ENCODE data around the gene NF1.
"Not testable (repeated sequence)": the region's sequence is repeated elsewhere in the genome, so short reads cannot be mapped to it uniquely, and the experiment has no call there.

Gene NF1

DNA sequence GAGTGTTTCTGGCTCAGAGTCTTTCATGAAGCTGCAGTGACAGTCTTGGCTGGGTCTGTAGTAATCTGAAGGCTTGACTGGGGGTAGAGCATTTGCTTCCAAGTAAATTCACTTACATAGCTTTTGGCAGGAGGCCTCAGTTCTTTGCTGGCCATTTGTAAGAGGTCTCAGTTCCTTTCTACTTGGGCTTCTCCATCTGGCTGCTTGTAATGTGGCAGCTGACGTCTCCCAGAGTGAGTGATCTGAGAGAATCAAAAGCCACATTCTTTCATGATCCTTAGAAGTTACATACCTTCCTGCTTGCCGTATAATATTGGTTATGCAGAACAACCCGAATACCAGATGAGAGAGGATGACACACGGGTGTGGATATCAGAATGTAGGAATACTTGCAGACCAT lies 39.8 kb downstream of the NF1 start:
- DNase-seq: no peak

DNA sequence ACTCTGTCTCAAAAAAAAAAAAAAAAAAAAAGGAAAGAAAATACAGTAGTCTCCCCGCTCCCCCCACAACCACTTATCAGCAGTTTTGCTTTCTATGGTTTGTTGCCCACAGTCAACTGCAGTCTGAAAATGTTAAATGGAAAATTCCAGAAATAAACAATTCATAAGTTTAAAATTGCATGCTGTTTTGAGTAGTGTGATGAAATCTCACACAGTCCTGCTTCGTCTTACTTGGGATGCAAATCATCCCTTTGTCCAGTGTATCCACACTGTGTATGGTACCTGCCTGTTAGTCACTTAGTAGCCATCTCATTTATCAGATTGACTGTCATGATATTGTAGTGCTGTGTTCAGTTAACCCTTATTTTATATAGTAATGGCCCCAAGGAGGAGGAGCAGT lies 41.5 kb downstream of the NF1 start:
- DNase-seq: no peak

DNA sequence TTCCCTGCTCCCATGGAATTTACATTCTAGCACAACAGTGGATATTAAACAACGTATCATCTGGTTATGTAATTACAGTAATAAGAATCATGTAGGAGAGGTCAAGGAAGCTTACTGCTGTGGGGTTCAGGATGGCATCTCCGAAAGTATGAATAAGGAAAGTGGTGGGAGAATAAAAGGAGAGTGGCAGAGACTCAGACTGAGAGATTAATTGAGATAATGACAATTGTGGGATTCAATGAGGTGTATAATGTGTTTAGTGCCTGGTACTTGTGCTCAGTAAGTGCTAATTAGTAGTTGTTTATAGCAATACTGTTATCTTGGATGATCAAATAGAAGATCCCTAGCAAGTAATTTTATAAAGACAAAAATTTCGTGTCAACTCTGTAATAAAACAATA lies 45.3 kb downstream of the NF1 start:
- DNase-seq: no peak

DNA sequence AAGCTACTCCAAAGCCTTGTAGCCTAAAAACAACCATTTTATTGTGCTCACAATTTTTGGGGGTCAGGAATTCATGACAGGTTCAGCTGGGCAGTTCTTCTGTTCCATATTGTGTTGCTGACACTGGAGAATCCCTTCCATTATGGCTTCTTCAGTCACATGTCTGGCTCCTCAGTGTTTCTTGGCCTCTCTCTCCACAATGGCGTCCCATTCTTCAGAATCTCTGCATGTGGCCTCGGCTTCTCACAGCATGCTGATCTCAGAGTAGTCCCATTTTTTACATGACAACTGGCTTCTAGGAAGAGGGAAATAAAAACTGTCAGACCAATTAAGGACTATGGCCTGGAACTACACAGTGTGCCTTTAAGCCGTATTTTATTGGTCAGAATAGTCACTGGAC lies 49.7 kb downstream of the NF1 start:
- DNase-seq: no peak

DNA sequence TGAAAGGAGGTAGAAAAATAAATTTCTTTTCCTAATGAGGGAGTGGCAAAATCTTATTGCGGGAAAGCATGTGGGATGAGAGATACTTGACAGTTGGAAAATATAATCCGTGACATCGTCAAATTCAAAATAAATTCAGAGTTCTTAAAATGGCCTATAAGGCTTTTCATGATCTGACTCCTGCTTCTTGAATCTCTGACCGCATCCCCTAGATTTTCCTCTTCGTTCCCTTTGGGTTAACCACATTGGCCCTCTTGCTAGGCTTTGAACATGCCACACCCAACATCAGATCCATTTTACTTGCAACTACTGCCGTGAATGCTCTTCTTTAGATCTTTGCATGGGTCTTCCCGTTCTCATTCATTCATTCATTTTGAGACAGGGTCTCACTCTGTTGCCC lies 50.1 kb downstream of the NF1 start:
- no peak for DNase-seq

DNA sequence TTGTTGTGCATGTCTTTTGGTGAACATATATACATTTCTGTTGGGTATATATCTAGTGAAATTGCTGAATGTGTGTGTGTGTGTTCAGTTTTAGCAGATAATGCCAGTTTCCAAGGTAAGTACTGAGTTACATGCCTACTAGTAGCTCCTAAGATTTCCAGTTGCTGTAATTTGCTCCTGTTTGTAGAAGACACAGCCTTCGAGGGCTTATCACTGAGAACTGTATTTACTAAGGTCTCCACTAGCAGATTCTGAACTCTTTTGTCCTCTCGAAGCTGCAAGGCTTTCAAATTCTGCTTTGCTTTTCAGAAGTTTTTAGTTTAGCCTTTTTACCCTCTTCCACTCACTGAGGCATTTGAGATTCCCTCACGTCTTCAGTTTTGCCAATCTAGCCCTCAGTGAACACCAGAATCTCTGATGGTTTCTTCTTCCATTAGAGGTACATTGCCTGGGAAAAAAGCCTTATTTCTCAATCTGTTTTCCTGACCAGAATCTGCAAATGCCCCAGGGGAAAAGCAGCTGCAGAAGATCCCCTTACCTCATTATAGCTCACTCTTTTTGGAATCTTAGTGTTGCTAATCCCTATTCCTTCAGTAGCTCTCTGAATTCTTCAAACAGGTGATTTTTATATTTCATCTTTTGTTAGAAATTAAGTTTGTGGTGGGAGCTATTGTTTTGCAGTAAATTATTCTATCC lies 52.9 kb downstream of the NF1 start:
- no peak for DNase-seq

DNA sequence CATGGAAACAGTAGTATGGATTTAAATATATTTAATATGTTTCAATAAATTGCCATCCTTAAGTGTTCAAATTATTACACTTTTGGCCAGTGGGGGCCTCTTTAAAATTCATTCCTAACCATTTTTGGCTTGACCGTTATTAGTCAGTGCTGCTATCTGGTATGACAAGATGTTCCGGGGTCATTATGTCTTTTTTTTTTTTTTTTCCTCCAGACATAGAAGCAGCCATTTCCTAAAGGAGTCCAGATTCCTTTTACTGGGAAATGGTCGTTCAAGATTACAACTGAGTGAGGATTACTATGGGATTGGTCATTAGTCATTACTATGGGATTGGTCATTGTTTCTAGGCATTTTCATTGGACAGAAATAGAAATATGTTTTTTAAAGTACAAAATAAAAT lies 53.4 kb downstream of the NF1 start:
- DNase-seq: no peak

DNA sequence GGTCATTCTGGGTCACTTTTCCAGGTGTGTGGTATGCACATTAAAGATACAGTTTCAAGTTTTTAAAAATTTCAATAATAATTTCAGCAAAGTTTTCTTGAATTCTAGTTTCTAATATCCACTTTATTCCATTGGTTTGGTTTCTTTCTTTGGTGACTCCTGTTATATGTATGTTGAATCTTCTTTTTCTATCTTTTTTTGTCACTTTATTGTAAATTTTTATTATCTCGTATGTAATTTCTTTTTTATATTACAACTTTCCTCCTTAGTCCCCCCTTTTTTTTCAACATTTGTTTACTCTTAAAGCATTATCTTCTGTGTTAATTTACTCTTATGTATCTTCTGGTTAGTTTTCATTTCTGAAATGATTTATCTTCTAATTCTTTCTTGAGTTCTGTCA lies 57.5 kb downstream of the NF1 start:
- DNase-seq: no peak

DNA sequence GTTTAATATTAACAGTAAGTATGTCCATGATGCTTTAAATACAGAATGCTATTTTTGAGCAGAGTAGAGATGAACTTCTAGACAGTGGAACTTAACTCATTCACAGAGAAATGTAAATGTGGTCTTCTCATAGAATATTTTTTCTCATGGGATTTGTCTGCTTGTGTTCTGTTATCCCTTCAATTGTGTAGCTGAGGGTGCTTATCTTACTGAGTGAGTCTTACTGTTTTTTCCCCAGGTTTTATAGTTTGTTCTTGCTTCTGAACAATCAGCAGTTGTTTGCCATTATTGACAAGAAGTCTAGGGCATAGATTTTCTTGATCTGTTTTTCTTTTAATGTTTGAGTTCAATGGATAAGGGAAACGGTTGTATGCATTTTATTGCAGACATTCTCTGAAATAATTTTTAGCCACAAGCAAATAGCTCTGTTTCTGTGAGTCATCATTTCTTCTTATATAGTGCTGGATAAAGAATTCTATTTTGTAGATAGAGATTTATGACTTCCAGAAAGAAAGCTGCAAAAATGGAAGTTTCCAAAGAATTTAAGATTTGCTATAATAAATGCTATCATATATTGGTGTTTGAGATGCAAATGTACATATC lies 60.5 kb downstream of the NF1 start:
- DNase-seq: no peak

DNA sequence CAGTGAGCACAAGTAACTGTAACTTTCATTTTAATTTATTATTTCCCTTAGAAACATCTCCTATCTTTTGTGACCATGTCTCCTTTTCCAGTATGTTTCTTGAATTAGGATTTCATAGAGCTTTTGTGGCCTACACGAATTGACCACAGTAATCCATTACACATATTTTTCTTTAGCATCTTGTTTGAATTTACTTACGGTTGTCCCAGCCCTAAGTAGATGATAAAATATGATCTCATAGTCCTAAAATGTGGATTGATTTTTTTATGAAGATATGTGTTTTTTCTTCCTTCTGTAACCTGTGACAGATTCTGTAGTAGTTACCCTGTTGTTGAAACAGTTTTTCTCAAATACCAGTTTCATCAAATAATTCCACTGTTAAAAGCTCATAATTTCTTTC lies 61.5 kb downstream of the NF1 start:
- no peak for DNase-seq

DNA sequence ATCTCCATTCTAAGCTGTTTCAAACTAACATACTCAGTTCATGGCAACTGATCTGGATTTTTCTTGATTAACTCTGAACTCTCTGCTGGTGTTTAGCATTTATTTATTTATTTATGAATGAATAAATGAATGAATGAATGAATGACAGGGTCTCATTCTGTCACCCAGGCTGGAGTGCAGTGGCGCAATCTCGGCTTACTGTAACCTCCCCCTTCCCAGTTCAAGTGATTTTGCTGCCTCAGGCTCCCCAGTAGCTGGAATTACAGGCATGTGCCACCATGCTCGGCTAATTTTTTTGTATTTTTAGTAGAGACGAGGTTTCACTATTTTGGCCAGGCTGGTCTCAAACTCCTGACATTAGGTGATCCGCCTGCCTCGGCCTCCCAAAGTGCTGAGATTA lies 62.1 kb downstream of the NF1 start:
- DNase-seq: not testable (repeated sequence)

DNA sequence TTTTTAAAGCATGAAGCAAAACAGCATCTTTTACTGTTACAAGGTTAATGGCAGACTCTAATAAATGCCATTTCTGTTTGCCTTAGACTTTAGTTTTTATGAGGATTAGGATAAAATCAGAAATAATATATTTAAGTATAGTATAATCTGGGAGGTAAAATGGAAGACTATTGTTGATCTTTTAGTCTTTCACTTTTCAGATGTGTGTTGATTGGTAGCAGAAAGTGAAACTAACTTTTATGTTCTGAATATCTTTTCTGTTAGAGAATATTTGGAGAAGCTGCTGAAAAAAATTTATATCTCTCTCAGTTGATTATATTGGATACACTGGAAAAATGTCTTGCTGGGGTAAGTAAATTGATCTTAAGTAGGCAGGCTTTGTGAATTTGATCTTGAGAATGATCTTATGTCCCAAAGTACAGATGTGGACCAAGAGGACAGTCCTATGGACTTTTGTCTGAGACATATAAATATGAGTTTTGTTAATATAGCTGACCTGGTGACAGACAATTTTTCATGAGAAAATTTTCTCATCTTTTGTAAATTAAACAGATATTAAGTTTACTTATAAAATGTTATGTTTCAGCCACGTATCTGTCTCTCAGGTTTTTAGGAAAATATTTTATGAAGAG lies 64.1 kb downstream of the NF1 start:
- DNase-seq: no peak

DNA sequence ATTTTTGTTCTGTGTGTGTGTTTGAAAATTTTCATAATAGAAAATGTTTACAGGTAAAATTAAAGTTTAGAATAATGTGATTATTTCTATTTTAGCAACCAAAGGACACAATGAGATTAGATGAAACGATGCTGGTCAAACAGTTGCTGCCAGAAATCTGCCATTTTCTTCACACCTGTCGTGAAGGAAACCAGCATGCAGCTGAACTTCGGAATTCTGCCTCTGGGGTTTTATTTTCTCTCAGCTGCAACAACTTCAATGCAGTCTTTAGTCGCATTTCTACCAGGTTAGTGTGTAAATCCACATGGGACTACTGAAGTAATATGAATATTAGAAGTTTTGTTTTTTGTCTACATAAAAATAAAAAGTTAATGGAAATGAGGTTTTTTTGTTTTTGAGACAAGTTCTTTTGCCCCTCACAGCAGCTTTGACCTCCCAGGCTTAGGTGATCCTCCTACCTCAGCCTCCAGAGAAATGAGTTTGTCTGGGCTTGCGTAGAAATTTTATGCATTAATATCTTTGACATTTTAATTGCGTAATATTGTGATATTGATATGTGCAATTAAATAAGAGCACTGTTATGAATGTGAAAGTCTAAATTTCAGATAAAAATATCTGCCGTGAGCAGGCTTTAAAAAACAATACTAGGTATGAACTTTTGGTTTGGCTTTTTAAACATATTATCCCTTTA lies 68.5 kb downstream of the NF1 start:
- DNase-seq: no peak

DNA sequence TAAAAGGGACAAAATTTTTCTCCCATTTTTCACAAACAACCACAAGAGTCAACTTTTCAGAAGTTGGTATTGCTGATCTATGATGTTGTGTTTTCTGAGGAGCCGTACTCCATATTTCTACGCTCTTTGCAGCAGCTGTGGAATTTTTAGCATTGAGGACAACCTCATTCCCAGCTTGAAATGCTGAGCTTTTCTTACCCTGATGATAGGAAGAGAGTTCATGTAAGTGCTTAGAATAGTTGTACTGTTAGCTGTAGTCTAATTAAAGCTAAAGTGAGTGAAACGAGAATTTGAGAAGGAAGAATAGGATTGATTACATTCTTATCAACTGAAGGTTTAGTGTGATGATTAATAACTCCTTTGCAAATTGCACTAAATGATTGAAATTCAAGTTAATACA lies 72.3 kb downstream of the NF1 start:
- DNase-seq: no peak

DNA sequence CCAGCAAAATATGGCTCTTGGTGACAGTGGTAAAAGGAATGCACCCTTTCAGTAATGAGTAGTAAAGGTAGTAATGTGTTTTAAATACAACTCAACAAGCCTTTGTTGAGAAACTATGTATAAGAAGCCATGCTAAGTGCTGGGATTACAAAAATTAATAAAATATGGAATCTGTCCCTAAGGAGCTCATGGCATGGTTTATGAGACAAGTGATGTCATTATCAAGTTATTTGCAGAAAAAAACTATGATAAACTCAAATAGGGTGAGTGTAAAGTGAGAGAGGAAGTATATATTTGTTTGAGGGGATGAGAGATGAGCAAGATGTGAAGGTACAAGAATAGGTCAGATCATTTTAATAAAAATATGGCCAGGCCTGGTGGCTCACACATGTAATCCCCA lies 76.9 kb downstream of the NF1 start:
- DNase-seq: no peak

DNA sequence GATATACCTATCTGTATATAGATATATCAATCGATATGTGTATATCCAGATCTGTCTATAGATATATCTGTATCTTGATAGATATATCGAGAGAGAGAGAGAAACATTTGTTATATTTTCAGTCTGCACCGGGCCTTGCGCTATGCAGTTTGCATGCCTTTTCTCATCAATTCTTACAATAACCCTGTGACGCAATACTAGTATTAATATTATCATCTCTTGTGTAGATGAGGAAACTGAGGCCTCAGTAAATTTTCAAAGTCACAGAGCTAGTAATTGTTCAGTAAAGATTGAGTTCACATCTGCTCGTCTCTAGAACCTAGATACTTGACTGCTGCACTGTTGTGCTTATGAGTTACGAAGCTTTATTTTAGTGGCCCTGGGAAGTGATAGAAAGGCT lies 77.6 kb downstream of the NF1 start:
- no peak for DNase-seq

DNA sequence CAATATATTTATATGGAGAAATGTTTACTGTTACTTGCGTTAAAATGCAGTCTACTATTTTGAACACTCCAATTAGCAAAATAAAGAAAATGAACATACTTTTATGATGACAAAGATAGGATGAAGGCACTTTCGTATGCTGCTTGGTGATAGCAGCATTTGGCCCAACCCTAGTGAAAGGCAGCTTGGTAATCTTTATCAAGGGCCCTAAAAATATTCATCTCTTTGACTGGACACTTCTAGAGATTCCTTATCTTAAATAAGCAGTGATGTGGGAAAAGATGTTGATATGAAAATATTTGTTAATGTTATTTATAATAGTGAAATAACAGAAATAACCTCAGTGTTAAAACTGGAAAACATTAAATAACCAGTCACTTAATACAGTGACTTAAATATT lies 79.4 kb downstream of the NF1 start:
- DNase-seq: no peak

DNA sequence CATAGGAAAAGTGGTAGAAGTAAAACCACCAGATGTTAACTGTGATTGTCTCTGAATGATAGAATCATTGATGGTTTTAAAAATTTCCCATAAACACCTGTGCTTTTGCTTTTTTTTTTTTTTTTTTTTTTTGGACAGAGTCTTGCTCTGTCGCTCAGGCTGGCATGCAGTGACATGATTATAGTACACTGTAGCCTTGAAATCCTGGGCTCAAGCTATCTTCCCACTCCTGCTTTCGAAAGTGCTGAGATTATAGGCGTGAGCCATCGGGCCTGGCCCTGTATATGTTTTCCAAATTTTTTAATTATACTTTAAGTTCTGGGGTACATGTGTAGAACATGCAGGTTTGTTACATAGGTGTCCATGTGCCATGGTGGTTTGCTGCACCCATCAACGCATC lies 80.5 kb downstream of the NF1 start:
- DNase-seq: no peak

DNA sequence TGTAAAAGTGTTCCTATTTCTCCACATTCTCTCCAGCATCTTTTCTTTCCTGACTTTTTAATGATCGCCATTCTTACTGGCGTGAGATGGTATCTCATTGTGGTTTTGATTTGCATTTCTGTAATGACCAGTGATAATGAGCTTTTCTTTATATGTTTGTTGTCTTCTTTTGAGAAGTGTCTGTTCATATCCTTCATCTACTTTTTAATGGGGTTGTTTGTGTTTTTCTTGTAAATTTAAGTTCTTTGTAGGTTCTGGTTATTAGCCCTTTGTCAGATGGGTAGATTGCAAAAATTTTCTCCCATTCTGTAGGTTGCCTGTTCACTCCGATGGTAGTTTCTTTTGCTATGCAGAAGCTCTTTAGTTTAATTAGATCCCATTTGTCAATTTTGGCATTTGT lies 81.4 kb downstream of the NF1 start:
- not testable (repeated sequence) for DNase-seq

DNA sequence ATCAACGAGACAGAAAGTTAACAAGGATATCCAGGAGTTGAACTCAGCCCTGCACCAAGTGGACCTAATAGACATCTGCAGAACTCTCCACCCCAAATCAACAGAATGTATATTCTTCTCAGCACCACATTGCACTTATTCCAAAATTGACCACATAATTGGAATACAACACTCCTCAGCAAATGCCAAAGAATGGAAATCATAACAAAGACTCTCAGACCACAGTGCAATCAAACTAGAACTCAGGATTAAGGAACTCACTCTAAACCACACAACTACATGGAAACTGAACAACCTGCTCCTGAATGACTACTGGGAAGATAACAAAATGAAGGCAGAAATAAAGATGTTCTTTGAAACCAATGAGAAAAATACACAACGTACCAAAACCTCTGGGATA lies 84.2 kb downstream of the NF1 start:
- not testable (repeated sequence) for DNase-seq

DNA sequence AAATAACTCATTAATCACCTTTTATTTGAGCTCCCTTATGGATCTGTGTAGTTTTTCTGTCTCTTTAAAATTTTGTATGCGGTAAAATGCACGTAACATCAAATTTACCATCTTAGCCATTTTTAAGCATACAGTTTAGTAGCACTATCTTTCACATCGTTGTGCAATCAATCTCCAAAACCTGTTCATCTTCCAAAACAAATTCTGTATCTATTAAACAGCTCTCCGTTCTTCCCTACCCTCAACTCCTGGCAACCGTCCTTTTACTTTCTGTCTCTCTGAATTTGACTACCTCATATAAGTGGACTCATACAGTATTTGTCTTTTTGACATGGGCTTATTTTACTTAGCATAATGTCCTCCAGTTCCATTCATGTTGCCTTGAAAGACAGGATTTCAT lies 100.5 kb downstream of the NF1 start:
- no peak for DNase-seq

DNA sequence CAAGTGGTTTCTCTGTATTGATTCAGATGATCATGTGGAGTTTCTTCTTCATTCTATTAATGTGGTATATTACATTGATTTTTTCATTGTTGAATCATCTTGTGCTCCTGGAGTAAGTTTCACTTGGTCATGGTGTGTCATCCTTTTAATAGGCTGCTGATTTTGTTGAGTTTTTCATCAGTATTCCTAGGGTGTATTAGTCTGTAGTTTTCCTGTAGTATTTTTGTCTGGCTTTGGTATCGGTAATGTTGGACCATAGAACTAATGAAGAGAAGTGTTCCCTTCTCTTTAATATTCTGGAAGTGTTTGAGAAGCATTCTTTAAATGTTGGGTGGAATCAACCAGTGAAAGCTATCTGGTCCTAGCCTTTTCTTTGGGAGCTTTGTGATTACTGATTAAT lies 103.2 kb downstream of the NF1 start:
- DNase-seq: no peak

DNA sequence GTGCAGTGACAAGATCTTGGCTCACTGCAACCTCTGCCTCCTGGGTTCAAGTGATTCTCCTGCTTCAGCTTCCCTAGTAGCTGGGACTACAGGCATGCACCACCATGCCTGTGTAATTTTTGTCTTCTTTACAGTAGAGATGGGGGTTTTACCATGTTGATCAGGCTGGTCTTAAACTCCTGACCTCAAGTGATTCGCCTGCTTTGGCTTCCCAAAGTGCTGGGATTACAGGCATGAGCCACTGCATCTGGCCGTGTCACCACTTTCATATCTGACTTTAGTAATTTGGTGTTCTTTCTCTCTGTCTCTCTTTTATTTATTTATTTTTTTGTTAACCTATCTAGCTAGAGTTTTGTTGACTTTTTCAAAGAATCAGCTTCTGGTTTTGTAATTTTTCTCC lies 103.9 kb downstream of the NF1 start:
- DNase-seq: not testable (repeated sequence)

DNA sequence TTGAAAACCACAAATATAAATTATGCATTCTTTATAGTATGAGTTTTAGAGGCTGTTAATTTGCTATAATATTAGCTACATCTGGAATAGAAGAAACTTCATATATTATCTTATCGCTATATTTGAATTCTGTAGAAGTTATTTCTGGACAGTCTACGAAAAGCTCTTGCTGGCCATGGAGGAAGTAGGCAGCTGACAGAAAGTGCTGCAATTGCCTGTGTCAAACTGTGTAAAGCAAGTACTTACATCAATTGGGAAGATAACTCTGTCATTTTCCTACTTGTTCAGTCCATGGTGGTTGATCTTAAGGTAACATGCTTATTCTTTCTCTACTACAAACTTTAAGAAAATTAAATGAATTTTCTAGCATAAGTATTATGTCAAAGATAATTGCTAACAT lies 105.5 kb downstream of the NF1 start:
- no peak for DNase-seq
